NCI-H187 (cell line): Measurements from ENCODE around the gene GLT6D1.
"Not testable (repeated sequence)": the region's sequence is repeated elsewhere in the genome, so short reads cannot be mapped to it uniquely, and the experiment has no call there.

Source experiments
- DNase-seq, 2 experiments: peaks; one replicate each; lab custom pipeline; 2025; lab: John Stamatoyannopoulos, UW

The GLT6D1 gene

GRCh38 chr9:135664801-135665794 lies 25.8 kb upstream of the GLT6D1 start:
- no peak for DNase-seq

GRCh38 chr9:135664266-135664665 lies 24.9 kb upstream of the GLT6D1 start:
- DNase-seq = no peak

- DNase-seq = no peak
Measured at GRCh38 chr9:135663857-135664256, 24.5 kb upstream of the GLT6D1 start.

- DNase-seq = no peak
Measured at GRCh38 chr9:135663451-135663770, 24.1 kb upstream of the GLT6D1 start.

GRCh38 chr9:135662758-135663450 lies 23.6 kb upstream of the GLT6D1 start, which contains the start of gene LCN9:
Gene LCN9 (plus strand): TSS chr9:135663309. CDS start chr9:135663322, 13 bp downstream.
- DNase-seq = no peak

- DNase-seq = no peak
Measured at GRCh38 chr9:135661816-135662560, 22.6 kb upstream of the GLT6D1 start.

GRCh38 chr9:135660407-135660806 lies 21.1 kb upstream of the GLT6D1 start:
- no peak for DNase-seq

- DNase-seq = no peak
Measured at GRCh38 chr9:135659252-135659651, 19.9 kb upstream of the GLT6D1 start.

GRCh38 chr9:135657416-135657815 lies 18.1 kb upstream of the GLT6D1 start:
- DNase-seq = no peak

GRCh38 chr9:135655317-135655716 lies 16.0 kb upstream of the GLT6D1 start:
- no peak for DNase-seq

- no peak for DNase-seq
Measured at GRCh38 chr9:135650408-135650807, 11.1 kb upstream of the GLT6D1 start.

- no peak for DNase-seq
Measured at GRCh38 chr9:135649508-135649907, 10.2 kb upstream of the GLT6D1 start.

GRCh38 chr9:135648494-135649410 lies 9.4 kb upstream of the GLT6D1 start:
- no peak for DNase-seq

GRCh38 chr9:135647884-135648283 lies 8.5 kb upstream of the GLT6D1 start:
- DNase-seq = no peak

- DNase-seq = no peak
Measured at GRCh38 chr9:135644631-135645218, 5.4 kb upstream of the GLT6D1 start.

- no peak for DNase-seq
Measured at GRCh38 chr9:135641745-135642144, 2.4 kb upstream of the GLT6D1 start.

- DNase-seq = no peak
Measured at GRCh38 chr9:135641047-135641446, 1.7 kb upstream of the GLT6D1 start.

- not testable (repeated sequence) for DNase-seq
Measured at GRCh38 chr9:135636930-135637530, 2.3 kb downstream of the GLT6D1 start.

GRCh38 chr9:135632841-135633240 lies 6.5 kb downstream of the GLT6D1 start:
- no peak for DNase-seq

- DNase-seq = no peak
Measured at GRCh38 chr9:135624282-135624681, 15.1 kb downstream of the GLT6D1 start.
